Endodermal cell (in vitro differentiated cells): ENCODE results near the gene DYNLT3. TPM values are rescaled to one million over a fixed set of nuclear protein-coding genes. Genes with fewer than 3 reads are reported as not detected.

ENCODE experiments used
- DNase-seq: peaks from one replicate; pipeline ENCODE4 v3.0.0-alpha.2; 2017
- H3K27ac ChIP-seq: 2 replicates; pipeline ENCODE4 v1.5.1; 2013; ENCODE audit warnings: mild to moderate bottlenecking, low read depth, low read length, moderate library complexity
- H3K27me3 ChIP-seq: 2 replicates; pipeline ENCODE4 v1.6.1; 2013; ENCODE audit warnings: mild to moderate bottlenecking, low read length, moderate library complexity; ENCODE audit not compliant: insufficient read depth, control insufficient read depth, poor library complexity, severe bottlenecking
- H3K36me3 ChIP-seq: 2 replicates; pipeline ENCODE4 v1.7.0; 2013; ENCODE audit warnings: mild to moderate bottlenecking, low read length, moderate library complexity; ENCODE audit not compliant: control insufficient read depth, insufficient read depth
- H3K4me1 ChIP-seq: one replicate; pipeline ENCODE4 v1.7.0; 2013; ENCODE audit warnings: low read length; ENCODE audit not compliant: control insufficient read depth, insufficient read depth
- H3K4me3 ChIP-seq: 2 replicates; pipeline ENCODE4 v1.5.1; 2013; ENCODE audit warnings: mild to moderate bottlenecking, low read length, moderate library complexity
- H3K9ac ChIP-seq: 2 replicates; pipeline ENCODE4 v1.6.1; 2013; ENCODE audit warnings: mild to moderate bottlenecking, low read length, moderate library complexity; ENCODE audit not compliant: poor library complexity, severe bottlenecking; ENCODE audit errors: extremely low read depth
- H3K9me3 ChIP-seq: 2 replicates; pipeline ENCODE4 v1.6.1; 2013; ENCODE audit warnings: mild to moderate bottlenecking, low read length, moderate library complexity; ENCODE audit not compliant: control insufficient read depth
- H3K27ac Mint-ChIP-seq: 2 replicates; pipeline ENCODE4 v1.8.0; 2020; ENCODE audit warnings: mixed read lengths
- H3K27me3 Mint-ChIP-seq: 2 replicates; pipeline ENCODE4 v1.8.0; 2021; ENCODE audit warnings: mild to moderate bottlenecking, mixed read lengths; ENCODE audit not compliant: insufficient read depth
- H3K36me3 Mint-ChIP-seq: 2 replicates; pipeline ENCODE4 v1.8.0; 2020; ENCODE audit warnings: low read depth, mixed read lengths
- H3K4me1 Mint-ChIP-seq: 2 replicates; pipeline ENCODE4 v1.8.0; 2020; ENCODE audit warnings: mixed read lengths
- H3K4me3 Mint-ChIP-seq: 2 replicates; pipeline ENCODE4 v1.8.0; 2020; ENCODE audit warnings: mild to moderate bottlenecking, moderate library complexity, mixed read lengths
- H3K9me3 Mint-ChIP-seq: 2 replicates; pipeline ENCODE4 v1.8.0; 2020; ENCODE audit warnings: mild to moderate bottlenecking, mixed read lengths
- WGBS, 2 experiments: methylation state at CpG; one replicate each; pipeline versions ENCODE4 v1.1.5 to v1.1.7; 2013; ENCODE audit warnings: missing lambda C conversion rate in 2 of 2, mixed read lengths in 1 of 2; ENCODE audit not compliant: insufficient coverage in 1 of 2, insufficient read length in 1 of 2; 5-methylcytosine and 5-hydroxymethylcytosine counted together
- total RNA-seq, 2 donors: library from RNA; stranded (reverse); fragmentation: NEBNext Ultra II Directional in 1 of 2; extraction: Animal tissue kit (Norgen Biotek cat#: 25700) in 1 of 2; gene quantifications; 2 replicates in 1 of 2; 3 replicates in 1 of 2; pipeline ENCODE4 v1.2.1, GENCODE V29; 2021
- TF ChIP-seq, protein P1 (sequence below): fragments of 200-600 bp; sonication (generic); conservative IDR thresholded peaks from 2 replicates; pipeline ENCODE4 v1.5.0; 2021; ENCODE audit warnings: antibody characterized with exemption, mild to moderate bottlenecking

DYNLT3 gene
- total RNA-seq, 2 donors from 2014 or later: 14.3 to 15.4 TPM

DNA sequence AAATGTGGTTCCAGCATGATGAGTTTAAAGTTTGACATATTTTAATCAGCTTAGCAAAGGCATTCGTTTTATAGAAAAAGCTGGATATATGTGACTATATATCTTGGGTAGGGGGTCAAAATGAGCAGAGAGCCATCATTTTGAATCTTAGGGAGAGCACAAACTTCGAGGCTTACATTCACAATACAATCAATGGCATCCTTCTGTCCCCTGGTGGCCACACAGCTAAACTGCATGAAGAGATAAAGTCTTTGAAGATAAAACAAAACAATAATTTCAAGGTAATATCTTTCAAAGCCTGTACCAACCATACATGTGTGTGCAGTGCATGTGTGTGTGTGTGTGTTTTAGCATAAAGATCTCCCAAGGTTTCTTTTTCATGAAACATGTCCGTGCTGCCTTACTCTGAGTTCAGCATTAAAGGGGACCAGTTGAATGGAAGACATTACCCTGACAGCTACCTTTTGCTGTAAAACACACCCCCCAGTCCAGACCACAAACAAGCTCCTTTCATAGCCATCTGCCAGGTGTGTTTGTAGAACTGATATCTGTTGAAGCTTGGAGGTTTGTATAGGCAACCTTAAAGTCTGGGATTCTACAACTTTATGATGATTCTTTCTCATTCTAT is 22.0 kb downstream of the DYNLT3 start:
- TF ChIP-seq, protein P1, sequence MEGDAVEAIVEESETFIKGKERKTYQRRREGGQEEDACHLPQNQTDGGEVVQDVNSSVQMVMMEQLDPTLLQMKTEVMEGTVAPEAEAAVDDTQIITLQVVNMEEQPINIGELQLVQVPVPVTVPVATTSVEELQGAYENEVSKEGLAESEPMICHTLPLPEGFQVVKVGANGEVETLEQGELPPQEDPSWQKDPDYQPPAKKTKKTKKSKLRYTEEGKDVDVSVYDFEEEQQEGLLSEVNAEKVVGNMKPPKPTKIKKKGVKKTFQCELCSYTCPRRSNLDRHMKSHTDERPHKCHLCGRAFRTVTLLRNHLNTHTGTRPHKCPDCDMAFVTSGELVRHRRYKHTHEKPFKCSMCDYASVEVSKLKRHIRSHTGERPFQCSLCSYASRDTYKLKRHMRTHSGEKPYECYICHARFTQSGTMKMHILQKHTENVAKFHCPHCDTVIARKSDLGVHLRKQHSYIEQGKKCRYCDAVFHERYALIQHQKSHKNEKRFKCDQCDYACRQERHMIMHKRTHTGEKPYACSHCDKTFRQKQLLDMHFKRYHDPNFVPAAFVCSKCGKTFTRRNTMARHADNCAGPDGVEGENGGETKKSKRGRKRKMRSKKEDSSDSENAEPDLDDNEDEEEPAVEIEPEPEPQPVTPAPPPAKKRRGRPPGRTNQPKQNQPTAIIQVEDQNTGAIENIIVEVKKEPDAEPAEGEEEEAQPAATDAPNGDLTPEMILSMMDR: peak; percentile 86
- Mint-ChIP-seq H3K4me1 (peaks cover 9% of the 10 kb centered on the region), H3K27ac (no peak overlapping the region), H3K36me3 (no peaks in the 10 kb centered on the region), H3K4me3 (no peak overlapping the region), H3K27me3 (no peaks in the 10 kb centered on the region), H3K9me3 (peaks cover 37% of the 10 kb centered on the region)
- H3K9me3 ChIP-seq: no peaks in the 10 kb centered on the region
- 11% methylated on average over 3 of the region's 3 CpGs; no CpG with 5 or more reads in 1 of the 2 experiments for WGBS, 2 experiments
- peak; percentile 74 for DNase-seq
- H3K27ac ChIP-seq: no peak overlapping the region
- H3K4me1 ChIP-seq: no peaks in the 10 kb centered on the region
- H3K27me3 ChIP-seq: no peaks in the 10 kb centered on the region
- no peak overlapping the region for H3K4me3 ChIP-seq
- H3K36me3 ChIP-seq: no peaks in the 10 kb centered on the region
- no peak overlapping the region for H3K9ac ChIP-seq

DNA sequence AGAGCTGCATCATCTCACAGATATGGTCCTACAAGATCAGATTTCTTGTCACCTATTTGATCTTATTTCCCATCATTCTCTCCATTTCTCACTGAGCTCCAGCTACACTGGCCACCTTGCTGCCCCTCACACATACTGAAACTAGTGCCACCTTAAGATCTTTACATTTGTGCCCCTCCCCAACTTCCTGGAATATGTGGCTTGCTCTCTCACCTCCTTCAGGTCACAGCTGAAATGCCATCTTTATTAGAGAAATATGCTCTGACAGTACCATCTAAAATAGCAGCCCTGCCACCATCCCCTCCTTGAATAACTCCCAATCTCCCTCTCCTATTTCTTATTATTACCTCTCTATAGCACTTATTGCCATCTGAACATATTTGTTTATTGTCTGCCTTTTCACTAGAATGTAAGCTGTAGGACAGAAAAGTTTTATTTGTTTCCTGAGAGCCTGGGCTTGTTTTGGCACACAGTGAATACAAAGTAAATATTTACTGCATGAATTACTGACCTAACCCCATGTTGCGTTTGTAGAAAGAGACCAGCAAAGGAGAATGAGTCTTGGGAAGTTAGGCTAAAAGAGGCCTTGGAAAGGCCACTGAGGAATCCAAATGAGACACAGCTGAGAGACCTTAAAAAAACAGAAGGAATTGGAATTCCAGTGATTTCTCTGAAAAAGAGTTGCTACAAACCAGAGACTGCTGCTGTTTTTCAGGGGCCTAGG is 22.7 kb downstream of the DYNLT3 start:
- Histone ChIP-seq H3K27ac (no peak overlapping the region), H3K27me3 (no peaks in the 10 kb centered on the region), H3K4me1 (no peaks in the 10 kb centered on the region), H3K9me3 (no peaks in the 10 kb centered on the region), H3K4me3 (no peak overlapping the region), H3K9ac (no peak overlapping the region), H3K36me3 (no peaks in the 10 kb centered on the region)
- no peak overlapping the region for H3K27ac Mint-ChIP-seq
- H3K27me3 Mint-ChIP-seq: no peaks in the 10 kb centered on the region
- H3K4me1 Mint-ChIP-seq: peaks cover 9% of the 10 kb centered on the region
- WGBS, 2 experiments: 100% methylated on average over 1 of the region's 1 CpG; no CpG with 5 or more reads in 1 of the 2 experiments
- no peak overlapping the region for H3K4me3 Mint-ChIP-seq
- no peak for DNase-seq
- no peaks in the 10 kb centered on the region for H3K36me3 Mint-ChIP-seq
- peaks cover 35% of the 10 kb centered on the region for H3K9me3 Mint-ChIP-seq
- TF ChIP-seq, protein P1: no peak

DNA sequence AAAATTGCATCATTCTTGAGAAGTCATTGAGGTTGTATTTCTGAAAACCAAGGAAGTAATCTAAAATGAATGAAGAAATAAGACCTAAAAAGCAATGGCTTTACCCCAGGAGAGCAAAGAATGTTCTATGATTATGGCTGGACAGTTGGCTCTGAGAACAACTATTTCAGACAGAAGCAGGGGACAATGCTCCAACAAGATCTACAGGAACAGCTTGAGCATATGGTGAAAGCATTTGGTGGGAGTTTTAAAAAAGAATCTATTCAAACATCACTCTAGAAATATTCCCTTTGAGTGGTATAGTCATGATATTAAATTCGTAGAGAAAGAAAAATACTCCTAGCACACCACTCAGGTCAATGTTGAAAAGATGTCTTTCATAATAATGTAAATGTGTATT is 26.7 kb downstream of the DYNLT3 start:
- TF ChIP-seq, protein P1: no peak
- H3K9me3 ChIP-seq: no peaks in the 10 kb centered on the region
- no peaks in the 10 kb centered on the region for H3K4me1 ChIP-seq
- H3K4me1 Mint-ChIP-seq: peaks cover 13% of the 10 kb centered on the region
- no peaks in the 10 kb centered on the region for H3K36me3 ChIP-seq
- H3K9me3 Mint-ChIP-seq: peaks cover 29% of the 10 kb centered on the region
- no peak for DNase-seq
- H3K27me3 ChIP-seq: no peaks in the 10 kb centered on the region
- H3K9ac ChIP-seq: no peak overlapping the region
- WGBS, 2 experiments: no CpG with 5 or more reads among the region's 1 CpG
- H3K4me3 ChIP-seq: no peak overlapping the region
- no peak overlapping the region for H3K27ac ChIP-seq
- no peak overlapping the region for H3K4me3 Mint-ChIP-seq
- no peaks in the 10 kb centered on the region for H3K36me3 Mint-ChIP-seq
- H3K27me3 Mint-ChIP-seq: no peaks in the 10 kb centered on the region
- H3K27ac Mint-ChIP-seq: no peak overlapping the region
